Measurements from ENCODE around the gene PRR29.

The PRR29 gene

GRCh38 chr17:63969278-63969677 lies 28.9 kb upstream of the PRR29 start:
- TF ChIP-seq FOXP2 (optimal IDR thresholded peaks at IDR 0.05; ENCODE audit: borderline replicate concordance, extremely low read depth, extremely low read length, insufficient read depth) = no peak

- TF ChIP-seq POLR2AphosphoS5 (IDR thresholded peaks at IDR 0.05; ENCODE audit: low read depth, low read length) (no peak), TAF1 (IDR thresholded peaks at IDR 0.05; ENCODE audit: borderline replicate concordance, insufficient read depth, low read length) (no peak), SIN3A (IDR thresholded peaks at IDR 0.05; ENCODE audit: borderline replicate concordance, insufficient read depth, low read length) (no peak), FOXP2 (optimal IDR thresholded peaks at IDR 0.05; ENCODE audit: borderline replicate concordance, extremely low read depth, extremely low read length, insufficient read depth) (no peak), REST (IDR thresholded peaks at IDR 0.05; ENCODE audit: insufficient read depth in 1 of 2, low read depth in 2 of 2, low read length in 2 of 2) (no peak)
Observed at GRCh38 chr17:63972796-63973195, 25.4 kb upstream of the PRR29 start, which contains the start of gene SCN4A. SCN4A (minus strand) TSS chr17:63972918; CDS start chr17:63972841, 77 bp downstream.

GRCh38 chr17:63973247-63973646 lies 24.9 kb upstream of the PRR29 start:
- TF ChIP-seq TAF1 (IDR thresholded peaks at IDR 0.05; ENCODE audit: borderline replicate concordance, insufficient read depth, low read length) (no peak), REST (IDR thresholded peaks at IDR 0.05; ENCODE audit: insufficient read depth in 1 of 2, low read depth in 2 of 2, low read length in 2 of 2) (no peak), SIN3A (IDR thresholded peaks at IDR 0.05; ENCODE audit: borderline replicate concordance, insufficient read depth, low read length) (no peak), FOXP2 (optimal IDR thresholded peaks at IDR 0.05; ENCODE audit: borderline replicate concordance, extremely low read depth, extremely low read length, insufficient read depth) (no peak), POLR2AphosphoS5 (IDR thresholded peaks at IDR 0.05; ENCODE audit: low read depth, low read length) (no peak)

- TF ChIP-seq REST (IDR thresholded peaks at IDR 0.05; ENCODE audit: insufficient read depth in 1 of 2, low read depth in 2 of 2, low read length in 2 of 2) (no peak), FOXP2 (optimal IDR thresholded peaks at IDR 0.05; ENCODE audit: borderline replicate concordance, extremely low read depth, extremely low read length, insufficient read depth) (no peak), POLR2AphosphoS5 (IDR thresholded peaks at IDR 0.05; ENCODE audit: low read depth, low read length) (no peak), SIN3A (IDR thresholded peaks at IDR 0.05; ENCODE audit: borderline replicate concordance, insufficient read depth, low read length) (no peak), TAF1 (IDR thresholded peaks at IDR 0.05; ENCODE audit: borderline replicate concordance, insufficient read depth, low read length) (no peak)
Observed at GRCh38 chr17:63973930-63974593, 24.1 kb upstream of the PRR29 start.

GRCh38 chr17:63974594-63975192 lies 23.5 kb upstream of the PRR29 start:
- TF ChIP-seq SIN3A (IDR thresholded peaks at IDR 0.05; ENCODE audit: borderline replicate concordance, insufficient read depth, low read length) = no peak
- TF ChIP-seq TAF1 (IDR thresholded peaks at IDR 0.05; ENCODE audit: borderline replicate concordance, insufficient read depth, low read length) = no peak
- no peak for TF ChIP-seq POLR2AphosphoS5 (IDR thresholded peaks at IDR 0.05; ENCODE audit: low read depth, low read length)
- no peak for TF ChIP-seq FOXP2 (optimal IDR thresholded peaks at IDR 0.05; ENCODE audit: borderline replicate concordance, extremely low read depth, extremely low read length, insufficient read depth)
- no peak for TF ChIP-seq REST (IDR thresholded peaks at IDR 0.05; ENCODE audit: insufficient read depth in 1 of 2, low read depth in 2 of 2, low read length in 2 of 2)

Data from PFSK-1 (cell line).